ENCODE results near the gene TMC1. TPM values are rescaled to one million over a fixed set of nuclear protein-coding genes. Genes with fewer than 3 reads are reported as not detected.
A peak's percentile ranks its signal among the peaks of the same experiment; 100 is the strongest.

TMC1 gene
- polyA plus RNA-seq, 2 of the 4 experiments (the other 2 are of a cell fraction): 0.12 to 0.17 TPM

DNA sequence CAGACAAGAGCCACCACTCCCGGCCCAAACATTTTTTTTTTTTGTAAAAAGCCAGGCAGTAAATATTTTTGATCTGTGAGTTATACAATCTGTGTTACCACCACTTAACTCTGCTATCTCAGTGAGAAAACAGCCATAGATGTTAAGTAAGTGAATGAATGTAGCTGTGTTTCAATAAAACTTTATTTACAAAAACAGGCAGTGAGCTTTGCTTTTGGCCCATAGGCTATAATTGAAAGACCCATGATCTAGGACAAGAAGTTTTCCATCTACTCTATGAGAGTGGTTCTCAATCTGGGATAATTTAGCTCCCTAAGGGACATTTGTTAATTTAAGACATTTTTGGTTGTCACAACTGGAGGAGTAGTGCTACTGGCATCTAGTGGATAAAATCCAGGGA is 91.0 kb downstream of the TMC1 start:
- FAIRE-seq (no peak), DNase-seq (ENCODE audit: low read depth in 1 of 2, low spot score in 1 of 2) (no peak), ATAC-seq (no peak)
- Histone ChIP-seq H3K4me2 (no peak overlapping the region), H3K9me3 (no peaks in the 10 kb centered on the region), H3K4me1 (no peaks in the 10 kb centered on the region), H3K4me3 (no peak overlapping the region), H3K27ac (no peak overlapping the region)
- CTCF ChIA-PET: interaction anchor here (0.6 to 4.6 kb wide), 6 partner anchors 11 to 366 kb away, joined by 3 to 16 read pairs (median 4); no protein-coding TSS in a partner anchor
- POLR2A ChIA-PET: interaction anchor here (0.7 to 1.0 kb wide), 2 partner anchors 247 to 331 kb away, joined by 3 read pairs; partner anchors contain the start of gene ZFAND5
- 95% methylated on average over 1 of the region's 1 CpG for WGBS (ENCODE audit: missing lambda C conversion rate)
- no peak for TF ChIP-seq CEBPB (IDR thresholded peaks at IDR 0.05)
- TF ChIP-seq, protein P1, sequence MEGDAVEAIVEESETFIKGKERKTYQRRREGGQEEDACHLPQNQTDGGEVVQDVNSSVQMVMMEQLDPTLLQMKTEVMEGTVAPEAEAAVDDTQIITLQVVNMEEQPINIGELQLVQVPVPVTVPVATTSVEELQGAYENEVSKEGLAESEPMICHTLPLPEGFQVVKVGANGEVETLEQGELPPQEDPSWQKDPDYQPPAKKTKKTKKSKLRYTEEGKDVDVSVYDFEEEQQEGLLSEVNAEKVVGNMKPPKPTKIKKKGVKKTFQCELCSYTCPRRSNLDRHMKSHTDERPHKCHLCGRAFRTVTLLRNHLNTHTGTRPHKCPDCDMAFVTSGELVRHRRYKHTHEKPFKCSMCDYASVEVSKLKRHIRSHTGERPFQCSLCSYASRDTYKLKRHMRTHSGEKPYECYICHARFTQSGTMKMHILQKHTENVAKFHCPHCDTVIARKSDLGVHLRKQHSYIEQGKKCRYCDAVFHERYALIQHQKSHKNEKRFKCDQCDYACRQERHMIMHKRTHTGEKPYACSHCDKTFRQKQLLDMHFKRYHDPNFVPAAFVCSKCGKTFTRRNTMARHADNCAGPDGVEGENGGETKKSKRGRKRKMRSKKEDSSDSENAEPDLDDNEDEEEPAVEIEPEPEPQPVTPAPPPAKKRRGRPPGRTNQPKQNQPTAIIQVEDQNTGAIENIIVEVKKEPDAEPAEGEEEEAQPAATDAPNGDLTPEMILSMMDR (IDR thresholded peaks at IDR 0.05): 0 out of 3 replicates have a peak, but pooled peaks have one; percentile 12

DNA sequence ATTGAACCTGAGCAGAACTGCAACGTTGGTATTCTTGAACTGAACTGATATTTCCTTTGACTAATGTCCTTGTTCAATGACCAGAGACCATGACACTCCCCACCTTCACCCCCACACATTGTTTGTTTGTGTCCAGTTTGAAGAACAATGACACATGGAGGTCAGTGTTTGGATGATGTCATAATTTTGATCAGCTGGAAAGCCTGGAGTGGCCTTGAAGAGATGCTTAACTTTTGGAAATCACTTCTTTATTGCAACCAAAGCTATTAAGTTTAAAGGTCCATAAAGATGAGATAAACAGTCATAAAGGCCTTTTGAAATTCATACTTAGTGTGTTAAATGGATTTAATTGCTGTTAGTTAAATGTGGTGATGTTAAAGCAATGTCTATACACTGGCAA is 92.7 kb downstream of the TMC1 start:
- H3K4me1 ChIP-seq: no peaks in the 10 kb centered on the region
- H3K4me3 ChIP-seq: no peak overlapping the region
- DNase-seq (ENCODE audit: low read depth in 1 of 2, low spot score in 1 of 2) (no peak), ATAC-seq (no peak), FAIRE-seq (no peak)
- H3K27ac ChIP-seq: no peak overlapping the region
- 0% methylated on average over 1 of the region's 1 CpG for WGBS (ENCODE audit: missing lambda C conversion rate)
- H3K9me3 ChIP-seq: no peaks in the 10 kb centered on the region
- no peak for TF ChIP-seq BHLHE40 (IDR thresholded peaks at IDR 0.05; ENCODE audit: low read depth, low read length)
- TF ChIP-seq, protein P2, sequence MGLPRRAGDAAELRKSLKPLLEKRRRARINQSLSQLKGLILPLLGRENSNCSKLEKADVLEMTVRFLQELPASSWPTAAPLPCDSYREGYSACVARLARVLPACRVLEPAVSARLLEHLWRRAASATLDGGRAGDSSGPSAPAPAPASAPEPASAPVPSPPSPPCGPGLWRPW (IDR thresholded peaks at IDR 0.05): no peak
- no peak for TF ChIP-seq RAD21 (conservative IDR thresholded peaks at IDR 0.05 in 1 of 2, IDR thresholded peaks at IDR 0.05 in 1 of 2)
- no peak for TF ChIP-seq KDM5A (IDR thresholded peaks at IDR 0.05)
- ChIA-PET CTCF (interaction anchor here (0.9 to 1.0 kb wide), 2 partner anchors 180 to 589 kb away, joined by 3 read pairs; no protein-coding TSS in a partner anchor), POLR2A (no interaction called here)
- no peak overlapping the region for H3K4me2 ChIP-seq

DNA sequence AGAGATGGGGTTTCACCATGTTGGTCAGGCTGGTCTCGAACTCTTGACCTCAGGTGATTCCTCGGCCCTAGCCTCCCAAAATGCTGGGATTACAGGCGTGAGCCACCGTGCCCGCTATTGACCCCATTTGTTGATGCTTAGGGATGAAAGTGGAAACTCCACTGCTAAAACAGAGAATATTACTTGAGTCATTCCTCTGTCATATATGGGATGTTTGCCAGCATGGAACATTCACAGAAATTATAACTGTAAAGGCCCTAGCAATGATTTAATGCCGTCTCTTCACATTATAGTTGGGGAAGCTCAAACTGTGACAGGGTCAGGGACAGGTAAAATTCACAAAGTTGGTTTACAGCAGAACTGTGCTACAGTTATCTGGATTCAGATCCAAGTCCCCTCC is 94.5 kb downstream of the TMC1 start:
- H3K4me1 ChIP-seq: no peaks in the 10 kb centered on the region
- FAIRE-seq: no peak
- no peak overlapping the region for H3K4me2 ChIP-seq
- TF ChIP-seq ZNF302 (CRISPR knock-in tag; IDR thresholded peaks at IDR 0.05) (no peak), CBX2 (IDR thresholded peaks at IDR 0.05; ENCODE audit: borderline replicate concordance, low read depth) (no peak), POLR2A (IDR thresholded peaks at IDR 0.05; ENCODE audit: low read length) (no peak), TFCP2L1 (CRISPR knock-in tag; IDR thresholded peaks at IDR 0.05) (no peak), RFX5 (IDR thresholded peaks at IDR 0.05) (no peak), ESRRA (IDR thresholded peaks at IDR 0.05; ENCODE audit: borderline replicate concordance, low read length) (no peak), POLR2AphosphoS2 (conservative IDR thresholded peaks at IDR 0.05; ENCODE audit: low read length) (no peak), NR3C1 (IDR thresholded peaks at IDR 0.05) (no peak), GATA3 (IDR thresholded peaks at IDR 0.05; ENCODE audit: borderline replicate concordance) (no peak), RNF2 (IDR thresholded peaks at IDR 0.05; ENCODE audit: borderline replicate concordance, low read depth) (no peak), FOSB (CRISPR knock-in tag; IDR thresholded peaks at IDR 0.05) (no peak), SMC3 (IDR thresholded peaks at IDR 0.05) (no peak), JUNB (IDR thresholded peaks at IDR 0.05) (no peak), CHD2 (IDR thresholded peaks at IDR 0.05; ENCODE audit: low read length, partially characterized antibody) (no peak)
- TF ChIP-seq, protein P3, sequence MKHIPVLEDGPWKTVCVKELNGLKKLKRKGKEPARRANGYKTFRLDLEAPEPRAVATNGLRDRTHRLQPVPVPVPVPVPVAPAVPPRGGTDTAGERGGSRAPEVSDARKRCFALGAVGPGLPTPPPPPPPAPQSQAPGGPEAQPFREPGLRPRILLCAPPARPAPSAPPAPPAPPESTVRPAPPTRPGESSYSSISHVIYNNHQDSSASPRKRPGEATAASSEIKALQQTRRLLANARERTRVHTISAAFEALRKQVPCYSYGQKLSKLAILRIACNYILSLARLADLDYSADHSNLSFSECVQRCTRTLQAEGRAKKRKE (CRISPR knock-in tag; IDR thresholded peaks at IDR 0.05; ENCODE audit: low read depth): no peak
- TF ChIP-seq, protein P4, sequence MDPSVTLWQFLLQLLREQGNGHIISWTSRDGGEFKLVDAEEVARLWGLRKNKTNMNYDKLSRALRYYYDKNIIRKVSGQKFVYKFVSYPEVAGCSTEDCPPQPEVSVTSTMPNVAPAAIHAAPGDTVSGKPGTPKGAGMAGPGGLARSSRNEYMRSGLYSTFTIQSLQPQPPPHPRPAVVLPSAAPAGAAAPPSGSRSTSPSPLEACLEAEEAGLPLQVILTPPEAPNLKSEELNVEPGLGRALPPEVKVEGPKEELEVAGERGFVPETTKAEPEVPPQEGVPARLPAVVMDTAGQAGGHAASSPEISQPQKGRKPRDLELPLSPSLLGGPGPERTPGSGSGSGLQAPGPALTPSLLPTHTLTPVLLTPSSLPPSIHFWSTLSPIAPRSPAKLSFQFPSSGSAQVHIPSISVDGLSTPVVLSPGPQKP (IDR thresholded peaks at IDR 0.05; ENCODE audit: low read depth, low read length): no peak
- TF ChIP-seq, protein P1 (IDR thresholded peaks at IDR 0.05): no peak
- no peak overlapping the region for H3K27ac ChIP-seq
- no peaks in the 10 kb centered on the region for H3K9me3 ChIP-seq
- ChIA-PET CTCF (interaction anchor here (0.9 kb wide), 1 partner anchor 335 kb away, joined by 3 read pairs; no protein-coding TSS in a partner anchor), POLR2A (no interaction called here)
- no peak for DNase-seq (ENCODE audit: low read depth in 1 of 2, low spot score in 1 of 2)
- H3K4me3 ChIP-seq: no peak overlapping the region
- WGBS (ENCODE audit: missing lambda C conversion rate): 88% methylated on average over 5 of the region's 6 CpGs
- no peak for ATAC-seq

Measured in A549 (cell line).